Measurements from ENCODE around the gene ZFPM1. TPM values are rescaled to one million over a fixed set of nuclear protein-coding genes. Genes with fewer than 3 reads are reported as not detected.

ZFPM1 gene
- total RNA-seq, 1 donor from 2014 or later = 6.2 TPM

GRCh38 chr16:88424587-88425235 is 28.4 kb upstream of the ZFPM1 start:
- no peak overlapping the region for H3K4me3 ChIP-seq (ENCODE audit: low read depth, low read length)
- TF ChIP-seq, protein P1, sequence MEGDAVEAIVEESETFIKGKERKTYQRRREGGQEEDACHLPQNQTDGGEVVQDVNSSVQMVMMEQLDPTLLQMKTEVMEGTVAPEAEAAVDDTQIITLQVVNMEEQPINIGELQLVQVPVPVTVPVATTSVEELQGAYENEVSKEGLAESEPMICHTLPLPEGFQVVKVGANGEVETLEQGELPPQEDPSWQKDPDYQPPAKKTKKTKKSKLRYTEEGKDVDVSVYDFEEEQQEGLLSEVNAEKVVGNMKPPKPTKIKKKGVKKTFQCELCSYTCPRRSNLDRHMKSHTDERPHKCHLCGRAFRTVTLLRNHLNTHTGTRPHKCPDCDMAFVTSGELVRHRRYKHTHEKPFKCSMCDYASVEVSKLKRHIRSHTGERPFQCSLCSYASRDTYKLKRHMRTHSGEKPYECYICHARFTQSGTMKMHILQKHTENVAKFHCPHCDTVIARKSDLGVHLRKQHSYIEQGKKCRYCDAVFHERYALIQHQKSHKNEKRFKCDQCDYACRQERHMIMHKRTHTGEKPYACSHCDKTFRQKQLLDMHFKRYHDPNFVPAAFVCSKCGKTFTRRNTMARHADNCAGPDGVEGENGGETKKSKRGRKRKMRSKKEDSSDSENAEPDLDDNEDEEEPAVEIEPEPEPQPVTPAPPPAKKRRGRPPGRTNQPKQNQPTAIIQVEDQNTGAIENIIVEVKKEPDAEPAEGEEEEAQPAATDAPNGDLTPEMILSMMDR (IDR thresholded peaks at IDR 0.05; ENCODE audit: insufficient read depth, low read length, poor library complexity, severe bottlenecking) = no peak
- H3K27me3 ChIP-seq (ENCODE audit: control insufficient read depth, insufficient read depth, low read length) = no peaks in the 10 kb centered on the region
- no peak for DNase-seq (ENCODE audit: low read depth)
- H3K36me3 ChIP-seq (ENCODE audit: control insufficient read depth, insufficient read depth, low read length) = no peaks in the 10 kb centered on the region

DNA sequence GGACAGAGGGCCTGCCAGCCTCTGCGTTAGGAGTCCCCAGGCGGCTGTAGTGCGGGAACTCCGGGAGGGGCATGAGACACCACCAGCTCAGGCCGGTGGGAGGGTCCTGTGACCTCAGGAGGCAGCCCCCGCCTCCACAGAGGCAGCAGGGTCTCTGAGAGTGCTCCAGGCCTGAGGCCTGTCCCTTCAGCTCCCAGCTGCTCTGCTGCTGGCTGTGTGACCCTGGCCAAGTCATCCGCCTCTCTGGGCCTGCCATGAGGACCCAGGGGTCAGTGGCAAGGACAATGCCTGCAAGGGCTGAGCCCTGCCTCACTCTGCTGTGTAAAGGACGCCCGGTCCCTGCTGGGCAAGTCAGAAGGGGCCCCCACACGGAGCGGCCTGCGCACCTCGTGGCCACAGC is 27.1 kb upstream of the ZFPM1 start:
- no peaks in the 10 kb centered on the region for H3K36me3 ChIP-seq (ENCODE audit: control insufficient read depth, insufficient read depth, low read length)
- H3K4me3 ChIP-seq (ENCODE audit: low read depth, low read length) = no peak overlapping the region
- no peaks in the 10 kb centered on the region for H3K27me3 ChIP-seq (ENCODE audit: control insufficient read depth, insufficient read depth, low read length)
- no peak for DNase-seq (ENCODE audit: low read depth)
- TF ChIP-seq, protein P1 (IDR thresholded peaks at IDR 0.05; ENCODE audit: insufficient read depth, low read length, poor library complexity, severe bottlenecking) = no peak

GRCh38 chr16:88427376-88427775 is 25.7 kb upstream of the ZFPM1 start:
- Histone ChIP-seq H3K36me3 (ENCODE audit: control insufficient read depth, insufficient read depth, low read length) (no peaks in the 10 kb centered on the region), H3K4me3 (ENCODE audit: low read depth, low read length) (no peak overlapping the region), H3K27me3 (ENCODE audit: control insufficient read depth, insufficient read depth, low read length) (peaks cover 4% of the 10 kb centered on the region)
- TF ChIP-seq, protein P1 (IDR thresholded peaks at IDR 0.05; ENCODE audit: insufficient read depth, low read length, poor library complexity, severe bottlenecking) = no peak
- no peak for DNase-seq (ENCODE audit: low read depth)

DNA sequence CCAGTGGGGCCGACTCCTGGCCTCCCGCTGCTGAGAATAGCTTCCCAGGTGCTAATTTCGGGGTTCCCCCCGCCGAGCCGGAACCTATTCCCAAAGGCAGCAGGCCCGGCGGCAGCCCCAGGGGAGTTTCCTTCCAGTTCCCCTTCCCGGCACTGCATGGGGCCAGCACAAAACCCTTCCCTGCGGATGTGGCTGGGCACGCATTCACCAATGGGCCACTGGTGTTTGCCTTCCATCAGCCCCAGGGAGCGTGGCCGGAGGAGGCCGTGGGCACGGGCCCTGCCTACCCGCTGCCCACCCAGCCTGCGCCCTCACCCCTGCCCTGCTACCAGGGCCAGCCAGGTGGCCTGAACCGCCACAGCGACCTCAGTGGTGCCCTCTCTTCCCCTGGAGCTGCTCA is 24.9 kb upstream of the ZFPM1 start:
- no peak overlapping the region for H3K4me3 ChIP-seq (ENCODE audit: low read depth, low read length)
- DNase-seq (ENCODE audit: low read depth) = no peak
- H3K36me3 ChIP-seq (ENCODE audit: control insufficient read depth, insufficient read depth, low read length) = no peaks in the 10 kb centered on the region
- peaks cover 4% of the 10 kb centered on the region for H3K27me3 ChIP-seq (ENCODE audit: control insufficient read depth, insufficient read depth, low read length)
- TF ChIP-seq, protein P1 (IDR thresholded peaks at IDR 0.05; ENCODE audit: insufficient read depth, low read length, poor library complexity, severe bottlenecking) = no peak

DNA sequence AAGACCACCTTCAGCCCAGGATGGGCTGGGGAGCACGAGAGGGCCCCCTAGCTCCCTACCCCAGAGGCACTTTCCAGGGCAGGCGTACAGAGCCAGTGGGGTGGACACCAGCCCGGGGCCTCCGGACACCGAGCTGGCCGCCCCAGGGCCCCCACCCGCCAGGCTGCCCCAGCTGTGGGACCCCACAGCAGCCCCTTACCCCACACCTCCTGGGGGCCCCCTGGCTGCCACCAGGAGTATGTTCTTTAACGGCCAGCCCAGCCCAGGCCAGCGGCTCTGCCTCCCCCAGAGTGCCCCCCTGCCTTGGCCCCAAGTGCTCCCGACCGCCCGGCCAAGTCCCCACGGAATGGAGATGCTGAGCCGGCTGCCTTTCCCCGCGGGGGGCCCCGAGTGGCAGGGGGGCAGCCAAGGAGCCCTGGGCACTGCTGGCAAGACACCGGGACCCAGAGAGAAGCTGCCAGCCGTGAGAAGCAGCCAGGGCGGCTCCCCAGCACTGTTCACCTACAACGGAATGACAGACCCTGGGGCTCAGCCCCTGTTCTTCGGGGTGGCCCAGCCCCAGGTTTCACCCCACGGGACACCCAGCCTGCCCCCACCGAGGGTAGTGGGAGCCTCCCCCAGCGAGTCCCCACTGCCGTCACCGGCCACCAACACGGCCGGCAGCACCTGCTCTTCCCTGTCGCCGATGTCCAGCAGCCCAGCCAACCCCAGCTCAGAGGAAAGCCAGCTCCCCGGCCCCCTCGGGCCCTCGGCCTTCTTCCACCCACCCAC is 24.3 kb upstream of the ZFPM1 start:
- H3K36me3 ChIP-seq (ENCODE audit: control insufficient read depth, insufficient read depth, low read length) = no peaks in the 10 kb centered on the region

More for the DNA sequence above, 24.3 kb upstream of the ZFPM1 start:
- Histone ChIP-seq H3K4me3 (ENCODE audit: low read depth, low read length) (no peak overlapping the region), H3K27me3 (ENCODE audit: control insufficient read depth, insufficient read depth, low read length) (peaks cover 6% of the 10 kb centered on the region)
- no peak for DNase-seq (ENCODE audit: low read depth)
- TF ChIP-seq, protein P1 (IDR thresholded peaks at IDR 0.05; ENCODE audit: insufficient read depth, low read length, poor library complexity, severe bottlenecking) = no peak

Data from kidney epithelial cell (primary cell).